H54 (cell line): ENCODE results near the gene UQCC2.

Experiments
- DNase-seq: peaks from one replicate; pipeline ENCODE4 v3.0.0; 2011; ENCODE audit warnings: low spot score, mixed read lengths; ENCODE audit not compliant: insufficient read length
- FAIRE-seq: peaks from 3 replicates; lab custom pipeline; 2011; peaks lifted over from hg19 to GRCh38; lab: Jason Lieb, UNC
- POLR2A ChIP-seq: IDR thresholded peaks from 2 replicates; pipeline ENCODE4 v1.6.1; 2011; ENCODE audit warnings: low read depth, mild to moderate bottlenecking, low read length

Gene UQCC2

DNA sequence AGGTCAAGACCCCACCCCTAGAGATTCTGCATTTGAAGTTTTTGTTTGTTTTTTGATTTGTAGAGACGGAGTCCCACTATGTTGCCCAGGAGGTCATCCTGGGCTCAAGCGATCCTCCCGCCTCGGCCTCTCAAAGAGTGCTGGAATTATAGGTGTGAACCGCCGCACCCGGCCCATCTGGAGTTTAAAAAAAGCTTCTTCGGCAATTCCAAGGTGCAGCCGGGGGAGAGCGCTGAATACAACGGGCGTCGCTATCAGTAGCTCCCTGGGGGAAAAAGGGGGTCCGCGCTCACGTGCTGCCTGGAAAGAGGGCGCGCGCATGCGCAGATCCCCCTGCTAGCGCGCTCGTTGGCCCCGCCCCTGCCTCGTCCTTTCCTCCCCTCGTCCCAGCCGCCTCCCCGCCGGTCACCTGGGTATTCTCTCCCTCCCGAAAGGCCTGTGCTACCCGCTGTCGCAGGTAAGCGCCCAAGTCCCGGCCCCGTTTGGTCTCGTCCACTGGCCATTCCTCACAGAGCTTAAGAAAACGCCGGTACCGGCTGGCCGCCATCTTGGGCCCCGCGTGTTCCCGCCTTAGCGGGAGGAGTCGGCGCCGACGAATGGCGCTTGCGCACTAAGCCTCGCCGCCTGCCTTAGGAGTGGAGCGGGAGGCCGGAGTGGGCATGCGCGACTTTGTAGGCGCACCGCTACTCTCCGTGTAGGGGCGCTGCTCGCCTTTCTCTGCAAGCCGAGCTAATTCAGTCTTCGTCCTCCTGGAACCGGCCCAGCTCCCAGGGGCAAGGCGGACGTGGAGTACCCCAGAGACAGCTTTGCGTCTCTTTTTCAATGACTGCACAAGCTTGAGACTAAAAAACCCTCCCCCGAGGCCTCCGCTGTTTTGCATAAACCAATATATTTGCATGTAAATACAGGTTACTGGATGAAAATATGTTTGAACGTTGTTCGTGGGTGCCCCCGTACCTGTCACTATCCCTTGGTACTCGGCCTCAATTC, at the start of gene UQCC2:
TSS of gene UQCC2 (minus strand) at position 561 of the 990 bp plus-strand sequence. CDS start at position 547, 14 bp downstream.
- peak; percentile 68 for TF ChIP-seq POLR2A
- peak; percentile 91 for DNase-seq
- FAIRE-seq, result peak; percentile 80

DNA sequence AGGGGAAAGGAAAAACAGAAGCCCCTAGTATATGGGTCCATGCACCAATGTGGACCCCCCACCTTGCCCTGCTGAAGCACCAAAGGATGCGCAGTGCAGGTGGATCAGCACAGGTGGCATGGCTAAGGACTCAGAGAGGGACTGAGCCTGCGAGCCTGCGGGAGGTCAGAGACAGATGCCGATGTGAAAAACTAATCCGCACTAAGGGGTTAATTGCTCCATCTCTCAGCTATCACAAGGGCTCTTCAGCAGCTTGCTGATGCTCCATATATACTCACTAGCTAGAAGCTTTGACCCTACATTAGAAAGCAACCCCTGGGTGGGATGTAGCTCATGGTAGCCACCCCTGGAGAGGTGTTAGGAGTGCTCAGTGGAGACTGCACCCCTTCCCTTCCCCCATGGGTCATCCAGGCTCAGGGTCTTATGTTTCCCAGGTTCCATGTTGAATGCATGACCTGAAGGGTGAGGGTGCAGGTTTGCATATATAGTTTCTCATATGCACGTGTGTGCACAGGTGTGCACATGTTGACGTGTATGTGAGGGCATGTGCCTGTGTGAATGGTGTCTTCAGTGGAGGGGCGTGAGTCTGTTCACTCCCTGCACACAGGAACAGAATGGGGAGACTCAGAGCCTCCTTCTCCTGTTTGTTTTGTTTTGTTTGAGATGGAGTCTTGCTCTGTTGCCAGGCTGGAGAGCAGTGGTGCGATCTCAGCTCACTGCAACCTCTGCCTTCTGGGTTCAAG, 48.6 kb upstream of the UQCC2 start:
- no peak for TF ChIP-seq POLR2A
- no peak for DNase-seq
- FAIRE-seq, result no peak

DNA sequence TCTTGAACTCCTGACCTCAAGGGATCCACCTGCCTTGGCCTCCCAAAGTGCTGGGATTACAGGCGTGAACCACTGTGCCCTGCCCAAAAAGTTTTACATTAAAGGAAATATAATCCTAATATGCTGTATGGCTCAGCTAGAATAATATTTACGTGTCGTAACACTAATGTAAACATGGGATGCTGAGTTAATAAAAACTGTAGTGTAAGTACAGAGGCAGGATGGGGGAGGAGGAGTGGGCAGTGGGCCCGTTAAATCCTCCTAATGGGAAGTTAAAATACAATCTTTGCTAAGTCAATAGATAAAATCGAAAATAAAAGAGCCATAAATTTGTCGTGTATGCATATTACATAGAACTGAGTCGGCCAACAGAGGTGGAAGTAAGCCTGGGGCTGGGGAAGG, 47.3 kb upstream of the UQCC2 start:
- no peak for DNase-seq
- FAIRE-seq, result no peak
- TF ChIP-seq POLR2A, result no peak

DNA sequence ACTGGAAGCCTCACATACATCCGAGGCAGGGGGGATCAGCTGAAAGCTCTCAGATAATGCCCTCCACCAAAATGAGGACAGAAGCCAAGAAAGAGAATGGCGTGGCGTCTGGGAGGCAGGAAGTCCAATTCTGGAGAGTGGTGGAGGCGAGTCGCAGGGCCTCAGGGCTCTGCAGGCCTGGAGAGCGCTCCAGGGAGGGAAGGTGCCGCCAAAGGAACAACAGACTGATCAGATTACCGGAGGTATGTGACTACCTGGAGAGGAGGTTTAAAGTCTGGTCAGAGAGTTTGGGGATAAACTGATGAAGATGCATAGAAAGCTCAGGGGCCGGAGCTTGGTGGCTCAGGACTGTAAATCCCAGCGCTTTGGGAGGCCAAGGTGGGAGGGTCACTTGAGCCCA, 46.4 kb upstream of the UQCC2 start:
- no peak for TF ChIP-seq POLR2A
- FAIRE-seq, result no peak
- no peak for DNase-seq

DNA sequence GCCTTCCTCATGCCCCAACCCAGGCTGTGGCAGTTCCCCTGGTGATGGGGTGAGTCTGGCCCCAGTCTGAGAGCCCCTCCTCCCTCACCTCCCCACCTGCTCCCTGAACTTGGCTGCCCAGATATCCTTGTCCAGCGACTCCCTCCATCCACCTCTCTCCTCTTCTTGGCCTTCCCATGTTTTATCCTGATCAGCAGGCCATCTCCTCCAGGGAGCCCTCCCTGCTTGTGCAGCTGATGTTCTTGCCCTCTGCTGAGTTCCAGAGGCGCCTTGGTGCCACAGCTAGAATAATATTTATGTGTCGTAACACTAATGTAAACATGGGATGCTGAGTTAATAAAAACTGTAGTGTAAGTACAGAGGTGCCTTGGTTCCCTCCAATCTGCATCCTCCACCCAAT, 45.6 kb upstream of the UQCC2 start:
- TF ChIP-seq POLR2A, result no peak
- no peak for FAIRE-seq
- DNase-seq, result no peak

DNA sequence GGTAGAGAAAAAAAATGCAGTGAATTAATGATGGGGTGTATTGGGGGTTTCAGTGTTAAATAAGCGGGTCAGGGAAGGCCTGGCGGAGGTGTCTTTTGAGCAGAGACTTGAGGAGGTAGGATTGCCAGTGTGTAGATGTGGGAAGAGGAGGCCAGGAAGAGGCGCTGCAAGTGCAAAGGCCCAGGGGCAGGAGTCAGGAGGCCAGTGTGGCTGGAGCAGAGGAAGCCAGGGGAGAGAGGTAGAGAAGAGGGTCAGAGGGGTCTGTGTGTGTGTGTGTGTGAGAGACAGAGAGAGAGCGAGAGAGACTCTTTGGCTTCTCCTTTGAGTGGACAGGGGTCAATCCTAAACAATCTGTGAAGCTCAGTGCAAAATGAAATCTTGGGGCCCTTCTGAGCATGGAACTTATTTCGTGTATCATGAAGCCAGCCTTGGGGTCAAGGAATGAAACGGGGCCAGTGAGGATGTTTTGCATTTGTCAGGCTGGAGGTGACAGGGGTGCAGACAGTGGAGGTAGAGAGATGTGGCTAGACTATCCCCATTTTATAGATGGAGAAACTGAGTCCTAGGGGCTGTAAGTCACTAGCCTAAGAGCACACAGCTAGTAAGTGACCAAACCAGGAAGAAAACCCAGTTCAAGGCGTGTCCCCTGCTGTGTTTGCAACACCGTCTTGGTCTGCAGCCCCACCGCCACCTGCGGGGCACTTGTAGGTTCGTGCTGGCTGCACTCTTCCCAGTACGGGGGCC, 44.9 kb upstream of the UQCC2 start:
- no peak for TF ChIP-seq POLR2A
- DNase-seq (no peak), FAIRE-seq (no peak)

DNA sequence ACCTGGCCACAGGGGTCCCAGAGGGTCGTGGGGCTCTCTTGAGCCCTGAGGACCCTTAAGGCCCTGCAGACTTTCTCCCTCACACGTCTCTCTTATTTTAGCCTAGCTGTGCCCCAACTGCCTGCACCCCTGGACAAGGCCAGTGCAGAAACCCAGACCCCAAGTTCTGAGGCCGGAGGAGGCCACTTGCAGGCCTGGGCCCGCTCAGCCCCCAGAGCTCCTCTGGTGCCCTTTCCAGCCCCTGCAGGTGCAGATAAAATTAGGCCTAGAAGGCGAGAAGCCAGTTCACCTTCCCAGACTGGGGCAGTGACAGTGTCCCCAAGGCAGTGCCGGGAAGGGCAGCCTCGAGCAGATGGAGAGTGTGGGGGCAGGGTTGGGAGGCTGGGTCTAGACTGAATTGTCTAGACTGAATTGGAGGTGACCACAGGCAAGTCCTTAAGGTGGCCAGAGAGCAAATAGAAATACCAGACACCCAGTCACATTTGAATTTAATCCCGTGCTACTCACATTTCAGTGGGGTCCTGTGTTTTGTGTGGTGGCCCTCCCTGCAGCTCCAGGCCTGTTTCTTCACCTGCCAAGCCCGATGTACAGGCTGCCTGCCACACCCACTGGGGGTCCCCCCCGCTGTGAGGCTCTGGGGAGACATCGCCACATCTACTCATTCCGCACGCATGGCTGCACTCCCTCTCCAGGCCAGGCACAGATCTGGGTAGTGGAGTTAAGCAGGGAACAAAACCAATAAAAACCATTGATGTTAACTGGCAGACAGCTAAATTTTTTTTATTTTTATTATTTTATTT, 43.8 kb upstream of the UQCC2 start:
- no peak for TF ChIP-seq POLR2A
- DNase-seq (no peak), FAIRE-seq (no peak)

DNA sequence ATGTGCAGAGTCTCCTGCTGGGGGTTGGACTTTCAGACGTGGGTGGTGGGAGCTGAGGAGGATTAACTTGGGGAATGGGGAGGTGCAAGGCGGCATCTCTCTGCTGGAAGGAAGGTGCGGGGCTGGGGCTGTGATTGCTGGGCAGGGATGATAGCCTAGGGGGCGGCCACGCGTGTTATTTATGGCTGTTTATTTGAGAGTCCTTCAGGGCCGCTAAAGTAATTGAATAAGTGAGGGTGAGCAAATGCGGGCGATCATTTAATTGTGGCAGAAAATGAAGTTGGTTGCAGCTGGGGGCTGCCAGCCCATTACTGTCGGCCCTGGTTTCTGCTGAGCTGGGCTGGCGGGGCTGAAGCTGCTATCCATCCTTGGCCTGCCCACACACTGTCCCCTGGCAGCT, 42.7 kb upstream of the UQCC2 start:
- FAIRE-seq, result no peak
- no peak for DNase-seq
- TF ChIP-seq POLR2A, result no peak

DNA sequence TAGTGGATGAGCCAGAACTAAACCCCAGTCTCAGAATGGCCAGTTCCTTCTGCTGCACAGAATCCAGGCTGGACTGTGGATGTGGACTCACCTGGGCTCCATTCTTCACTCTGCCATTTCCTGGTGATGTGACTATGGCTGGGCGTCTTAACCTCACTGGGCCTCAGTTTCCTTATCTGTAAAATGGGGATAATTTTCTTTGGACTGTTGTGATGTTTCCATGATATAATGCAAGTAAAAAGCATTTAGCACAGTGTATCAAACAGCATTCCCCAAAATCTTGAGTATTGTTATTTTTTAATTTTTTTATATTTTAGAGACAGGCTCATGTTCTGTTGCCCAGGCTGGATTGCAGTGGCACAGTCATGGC, 41.1 kb upstream of the UQCC2 start:
- FAIRE-seq (no peak), DNase-seq (no peak)
- no peak for TF ChIP-seq POLR2A

DNA sequence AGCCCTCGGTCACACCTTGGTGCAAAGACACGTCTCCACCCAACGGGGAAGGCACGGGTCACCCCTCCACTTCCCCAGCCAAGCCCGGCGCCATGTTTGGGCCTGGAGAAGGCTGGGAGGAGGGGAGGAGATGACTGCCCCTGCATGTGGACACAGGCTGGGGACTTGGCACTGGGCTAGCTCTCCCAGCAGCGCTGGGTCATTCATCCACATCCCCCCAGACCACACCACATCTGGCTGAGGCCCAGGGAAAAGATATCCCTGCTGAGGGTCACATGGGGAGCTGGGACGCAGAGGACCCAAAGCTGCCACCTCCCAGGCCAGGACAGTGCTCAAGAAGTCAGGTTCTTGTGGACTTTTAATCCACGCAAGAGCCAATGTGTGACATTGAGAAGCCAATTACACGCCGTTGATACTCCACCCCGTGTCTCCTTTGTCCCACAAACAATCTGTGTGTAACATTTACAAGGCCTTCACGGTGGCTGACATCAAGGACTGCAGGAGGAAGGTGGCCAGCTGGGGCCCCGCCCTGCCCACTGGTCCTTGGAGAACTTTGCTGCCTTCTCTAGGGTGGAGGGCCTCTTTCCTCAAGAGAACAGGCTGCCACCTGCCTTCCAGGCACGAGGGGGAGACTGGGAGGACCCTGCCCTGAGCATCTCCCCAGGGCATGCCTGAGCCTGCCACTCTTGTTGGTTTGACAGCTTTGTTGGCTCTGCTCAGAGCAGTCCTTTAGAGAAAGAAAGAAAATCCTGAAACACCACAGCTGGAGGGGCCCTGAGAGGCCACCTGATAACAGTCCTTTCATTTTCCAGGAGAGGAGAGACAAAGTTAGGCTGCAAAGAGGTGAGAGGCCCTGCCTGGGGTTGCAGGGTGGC, 40.5 kb upstream of the UQCC2 start:
- DNase-seq, result no peak
- no peak for FAIRE-seq
- TF ChIP-seq POLR2A, result no peak

DNA sequence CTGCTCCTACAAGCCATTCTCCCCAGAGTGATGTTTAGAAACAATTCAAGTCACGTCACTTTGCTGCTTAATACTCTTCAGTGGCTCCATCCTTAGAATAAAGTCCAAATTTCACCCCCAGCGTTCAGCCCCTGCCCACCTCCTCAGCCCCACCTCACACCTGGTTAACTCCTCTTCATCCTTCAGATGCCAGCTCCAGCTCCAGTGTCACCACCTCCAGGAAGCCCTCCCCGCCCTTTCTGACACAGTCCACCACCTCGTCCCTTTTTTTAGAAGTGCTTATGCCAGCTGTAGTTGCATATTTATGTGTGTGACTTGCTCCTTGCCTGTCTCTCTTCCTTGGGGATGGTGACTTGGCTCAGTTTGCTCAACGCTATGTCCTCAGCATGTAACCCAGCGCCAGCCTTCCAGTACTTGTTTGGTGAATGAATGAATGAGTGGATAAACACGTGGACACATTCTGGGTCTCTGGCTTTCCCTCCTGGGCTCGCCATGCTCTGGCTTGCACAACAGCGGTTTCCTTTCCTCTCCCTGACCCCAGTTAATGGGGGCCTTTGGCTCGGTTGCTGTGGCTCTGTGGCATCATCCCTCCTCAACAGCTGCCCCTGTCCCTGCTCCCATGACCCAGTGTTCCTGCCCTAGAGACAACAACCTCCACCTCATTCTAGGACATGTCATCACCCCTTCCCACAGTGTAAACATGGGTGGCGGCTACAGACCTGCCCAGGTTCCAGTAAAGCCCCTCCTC, 38.9 kb upstream of the UQCC2 start:
- FAIRE-seq (no peak), DNase-seq (no peak)
- no peak for TF ChIP-seq POLR2A
